ENCODE measurements around the gene LST1.

Gene LST1

DNA sequence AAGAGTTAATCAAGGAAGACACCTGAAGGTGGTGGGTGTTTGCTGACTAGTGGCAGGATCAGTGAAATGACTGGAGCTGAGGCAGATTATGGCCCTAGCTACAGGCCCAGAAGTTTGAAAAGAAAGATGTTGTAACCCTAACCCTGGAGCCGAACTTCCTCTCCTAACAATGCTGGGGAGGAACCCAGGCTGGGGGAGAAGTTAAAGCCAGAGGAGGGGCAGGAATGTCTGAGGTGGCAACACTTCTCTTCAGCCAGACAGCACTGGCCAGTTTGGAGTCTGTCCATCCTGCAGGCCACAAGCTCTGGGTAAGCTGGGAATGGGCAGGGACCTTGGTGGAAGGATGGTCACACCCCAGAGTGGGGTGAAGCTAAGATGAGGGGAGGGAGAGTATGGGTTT is at the start of gene LST1:
LST1 (plus strand) TSS at position 270 of the 400 bp plus-strand sequence. CDS start 1,023 bp downstream, outside the sequence.
- DNase-seq = no peak

- no peak for DNase-seq
Measured at GRCh38 chr6:31538805-31539400, 47.2 kb upstream of the LST1 start.

DNA sequence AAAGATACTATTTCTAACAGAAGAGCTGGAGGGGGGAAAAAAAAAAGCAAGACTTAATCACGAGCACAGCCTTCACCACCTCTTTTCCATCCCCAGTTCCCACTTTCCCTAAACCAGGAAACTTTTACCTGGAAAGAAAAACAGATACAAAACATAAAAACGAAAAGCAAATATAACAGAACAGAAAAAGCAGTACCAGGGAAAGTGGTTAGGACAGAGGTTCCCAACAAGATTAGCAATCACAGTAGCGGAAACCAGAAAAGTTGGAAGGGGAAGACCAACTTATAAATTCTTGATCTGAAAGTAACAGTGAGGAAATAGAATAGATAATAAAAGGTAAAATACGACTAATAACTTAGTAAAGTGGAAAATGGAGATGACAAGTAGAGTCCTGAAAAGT is 45.4 kb upstream of the LST1 start:
- DNase-seq = no peak

- peak; percentile 72 for DNase-seq
Measured at GRCh38 chr6:31541059-31541657, 44.9 kb upstream of the LST1 start.

- peak; percentile 98 for DNase-seq
Measured at GRCh38 chr6:31541658-31542521, 44.2 kb upstream of the LST1 start, which contains the start of gene DDX39B. Gene DDX39B (minus strand): TSS chr6:31542003. CDS start chr6:31540532, 1,471 bp downstream.

GRCh38 chr6:31543639-31544038 is 42.4 kb upstream of the LST1 start:
- DNase-seq = no peak

- DNase-seq = no peak
Measured at GRCh38 chr6:31544676-31545075, 41.4 kb upstream of the LST1 start.

GRCh38 chr6:31545291-31545690 is 40.8 kb upstream of the LST1 start:
- DNase-seq = no peak

- peak; percentile 88 for DNase-seq
Measured at GRCh38 chr6:31546339-31546957, 39.6 kb upstream of the LST1 start, which contains the start of gene ATP6V1G2. Gene ATP6V1G2 (minus strand): TSS chr6:31546608. CDS start chr6:31546559, 49 bp downstream.

GRCh38 chr6:31546958-31547726 is 38.9 kb upstream of the LST1 start, which contains the start of gene NFKBIL1:
Gene NFKBIL1 (plus strand): TSS chr6:31547608. CDS start chr6:31547695, 87 bp downstream.
- peak; percentile 94 for DNase-seq

DNA sequence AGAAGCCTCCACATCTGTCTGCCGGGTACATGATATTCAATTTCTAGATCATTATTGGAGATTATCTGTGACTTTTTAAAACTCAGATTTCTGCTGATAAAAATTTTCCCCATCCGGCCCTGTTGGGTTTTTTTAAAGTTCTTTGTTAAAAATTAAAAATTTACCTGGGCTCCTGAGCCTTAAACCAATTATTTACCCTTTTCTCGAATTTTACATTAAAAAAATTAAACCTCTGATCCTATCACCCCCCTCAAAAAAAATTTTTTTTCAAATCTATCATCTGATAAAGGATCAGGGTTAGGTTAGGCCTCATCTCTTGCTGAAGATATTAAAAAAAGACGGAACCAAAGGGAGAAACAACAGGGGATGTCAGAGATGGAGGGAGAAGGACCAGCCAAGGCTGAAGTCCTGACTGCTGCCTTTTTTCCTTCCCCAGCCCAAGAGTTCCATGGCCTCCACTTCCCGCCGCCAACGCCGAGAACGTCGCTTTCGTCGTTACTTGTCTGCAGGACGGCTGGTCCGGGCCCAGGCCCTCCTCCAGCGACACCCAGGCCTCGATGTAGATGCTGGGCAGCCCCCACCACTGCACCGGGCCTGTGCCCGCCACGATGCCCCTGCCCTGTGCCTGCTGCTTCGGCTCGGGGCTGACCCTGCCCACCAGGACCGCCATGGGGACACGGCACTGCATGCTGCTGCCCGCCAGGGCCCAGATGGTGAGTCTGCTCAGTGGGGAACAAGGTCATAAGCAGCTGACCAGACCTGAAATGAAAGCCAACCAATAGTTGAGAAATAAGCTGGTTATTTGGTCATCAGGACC is 38.1 kb upstream of the LST1 start:
- DNase-seq = no peak

DNA sequence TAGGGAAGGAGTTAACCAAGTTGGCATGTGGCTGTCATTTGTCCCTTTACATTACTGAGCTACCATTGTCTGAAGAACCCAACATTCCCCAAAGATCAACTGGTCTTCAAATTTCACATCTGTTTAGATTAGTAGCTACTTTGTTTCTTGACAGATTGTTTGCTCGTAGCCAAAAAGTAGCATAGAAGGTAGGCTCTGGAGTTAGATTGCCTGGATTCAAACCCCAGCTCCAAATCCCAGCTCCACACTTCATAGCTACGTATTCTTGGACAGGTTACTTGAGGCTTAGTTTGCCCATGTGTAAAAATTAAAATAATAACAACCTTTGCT is 37.6 kb upstream of the LST1 start:
- no peak for DNase-seq

DNA sequence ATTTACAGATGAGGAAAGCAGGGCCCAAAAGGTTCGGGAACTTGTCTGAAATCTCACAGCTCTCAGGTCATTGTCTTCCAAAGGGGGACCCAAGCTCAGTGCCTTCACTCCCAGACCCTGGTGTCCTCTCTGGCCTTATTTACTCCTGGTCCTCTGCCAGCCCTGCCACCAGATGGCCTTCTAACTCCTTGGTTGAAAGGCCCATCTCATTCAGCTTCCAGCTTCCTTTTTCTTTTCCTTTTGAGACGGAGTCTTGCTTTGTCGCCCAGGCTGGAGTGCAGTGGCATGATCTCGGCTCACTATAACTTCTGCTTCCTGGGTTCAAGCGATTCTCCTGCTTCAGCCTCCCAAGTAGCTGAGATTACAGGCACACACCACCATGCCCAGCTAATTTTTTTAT is 34.7 kb upstream of the LST1 start:
- peak; percentile 33 for DNase-seq

DNA sequence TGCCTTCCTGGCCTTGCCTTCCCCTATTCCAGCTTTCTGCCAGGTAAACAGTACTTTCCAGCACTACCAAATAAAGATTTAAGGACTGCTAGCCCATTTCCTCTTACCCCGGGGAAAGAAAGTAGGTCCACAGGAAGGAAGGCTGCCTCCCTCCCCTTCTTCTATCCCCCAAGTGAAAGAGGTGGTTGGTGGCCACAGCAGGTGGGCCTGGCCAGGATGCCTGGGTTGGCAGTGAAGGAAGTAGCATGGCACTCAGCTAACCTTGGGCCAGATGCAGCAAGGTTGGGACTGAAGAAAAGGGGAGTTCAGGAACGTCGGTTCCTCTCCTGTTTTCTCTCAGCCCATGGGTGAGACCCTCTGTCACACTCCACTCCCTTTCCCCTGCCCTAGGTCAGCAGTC is 29.8 kb upstream of the LST1 start:
- DNase-seq = no peak

GRCh38 chr6:31557443-31558317 is 28.4 kb upstream of the LST1 start:
- no peak for DNase-seq

DNA sequence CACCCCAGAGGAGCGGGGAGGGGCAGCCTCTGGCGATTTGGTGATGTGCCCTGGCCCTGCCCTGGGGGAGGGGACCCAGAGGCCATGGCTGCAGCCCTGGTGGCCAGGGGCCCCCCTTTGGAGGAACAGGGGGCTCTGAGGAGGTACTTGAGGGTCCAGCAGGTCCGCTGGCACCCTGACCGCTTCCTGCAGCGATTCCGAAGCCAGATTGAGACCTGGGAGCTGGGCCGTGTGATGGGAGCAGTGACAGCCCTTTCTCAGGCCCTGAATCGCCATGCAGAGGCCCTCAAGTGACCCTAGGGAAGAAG is 27.8 kb upstream of the LST1 start:
- no peak for DNase-seq

GRCh38 chr6:31558631-31559500 is 27.2 kb upstream of the LST1 start:
- DNase-seq = no peak

DNA sequence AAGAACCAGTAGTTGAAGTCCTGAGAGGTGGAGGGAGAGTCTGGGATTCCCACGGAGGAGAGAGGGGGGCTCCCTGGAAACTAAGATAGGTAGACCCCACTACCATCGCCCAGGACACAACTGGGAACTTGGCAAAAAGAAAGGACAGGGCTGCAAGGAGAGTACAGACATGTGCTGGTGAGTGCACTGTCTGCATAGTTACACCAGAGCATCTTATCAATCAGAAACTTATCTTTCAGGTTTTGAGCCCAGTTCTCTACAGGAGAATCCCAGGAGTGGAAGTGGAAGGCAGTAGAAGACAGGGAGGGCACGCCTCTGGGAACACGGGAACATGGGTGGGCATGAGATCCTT is 26.5 kb upstream of the LST1 start:
- DNase-seq = no peak

DNA sequence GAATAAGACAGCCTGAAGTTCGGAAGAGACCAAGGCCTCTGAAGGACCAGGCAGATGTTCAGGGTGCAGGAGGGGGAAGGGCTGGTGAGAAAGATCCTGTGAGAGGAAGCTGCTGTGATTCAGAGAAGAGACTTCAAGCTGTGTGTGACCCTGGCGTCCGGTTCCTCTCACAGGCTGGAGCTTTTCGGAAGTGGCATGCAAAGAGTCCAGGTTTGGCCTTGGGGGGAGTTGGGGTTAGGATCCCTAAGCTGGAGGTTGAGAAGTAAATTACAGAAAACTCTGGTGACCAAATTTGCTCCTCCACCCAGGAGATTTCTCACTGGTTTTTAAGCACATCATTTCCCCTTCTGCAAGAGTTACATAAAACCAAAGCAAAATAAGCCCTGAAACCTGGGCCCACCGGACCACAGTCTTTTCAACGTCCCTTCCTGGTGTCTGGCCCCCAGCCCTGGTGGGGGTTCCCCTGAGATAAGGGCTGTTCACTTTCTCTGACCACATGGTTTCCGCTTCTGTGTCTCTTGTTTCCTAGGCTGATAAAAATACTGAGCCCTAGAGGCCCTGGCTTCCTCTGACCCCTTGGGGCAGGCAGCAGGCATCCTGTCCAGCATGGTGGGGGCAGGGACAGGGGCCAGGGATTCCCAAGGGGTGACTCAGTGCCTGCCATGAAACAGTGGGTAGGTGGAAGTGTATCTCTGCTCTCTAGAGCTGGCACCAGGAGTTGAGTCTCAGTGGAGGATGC is 25.9 kb upstream of the LST1 start:
- no peak for DNase-seq
